GM19467 (cell line): ENCODE data around the gene GALNT2.

Experiments used
- ATAC-seq: cut with Tn5 transposase; IDR thresholded peaks from one replicate; pipeline ENCODE4 v1.9.1; 2021; ENCODE audit warnings: mild to moderate bottlenecking, moderate library complexity; ENCODE audit not compliant: unreplicated experiment

The GALNT2 gene

GRCh38 chr1:230270559-230271281 is 203.7 kb downstream of the GALNT2 start:
- ATAC-seq, result peak; percentile 63

GRCh38 chr1:230271300-230272035 is 204.4 kb downstream of the GALNT2 start:
- ATAC-seq, result no peak

- ATAC-seq, result no peak
These were observed 205.5 kb downstream of the GALNT2 start for GRCh38 chr1:230272557-230272956.

GRCh38 chr1:230273141-230273710 is 206.2 kb downstream of the GALNT2 start:
- no peak for ATAC-seq

- ATAC-seq, result no peak
These were observed 207.2 kb downstream of the GALNT2 start for GRCh38 chr1:230274254-230274653.

GRCh38 chr1:230276401-230276800 is 209.4 kb downstream of the GALNT2 start:
- ATAC-seq, result no peak

- ATAC-seq, result no peak
These were observed 210.4 kb downstream of the GALNT2 start for GRCh38 chr1:230277201-230278025.

GRCh38 chr1:230278376-230278775 is 211.3 kb downstream of the GALNT2 start:
- no peak for ATAC-seq

GRCh38 chr1:230278871-230279582 is 212.0 kb downstream of the GALNT2 start:
- ATAC-seq, result no peak

GRCh38 chr1:230279583-230279945 is 212.5 kb downstream of the GALNT2 start:
- no peak for ATAC-seq

- no peak for ATAC-seq
These were observed 213.2 kb downstream of the GALNT2 start for GRCh38 chr1:230280054-230280795.

- no peak for ATAC-seq
These were observed 213.9 kb downstream of the GALNT2 start for GRCh38 chr1:230280906-230281413.

GRCh38 chr1:230281556-230281955 is 214.5 kb downstream of the GALNT2 start:
- ATAC-seq, result no peak

- no peak for ATAC-seq
These were observed 215.1 kb downstream of the GALNT2 start for GRCh38 chr1:230282157-230282556.

- ATAC-seq, result no peak
These were observed 216.6 kb downstream of the GALNT2 start for GRCh38 chr1:230283678-230284077.

- ATAC-seq, result no peak
These were observed 217.9 kb downstream of the GALNT2 start for GRCh38 chr1:230284891-230285290.

GRCh38 chr1:230285351-230285750 is 218.3 kb downstream of the GALNT2 start:
- ATAC-seq, result no peak

GRCh38 chr1:230286166-230286889 is 219.3 kb downstream of the GALNT2 start:
- ATAC-seq, result no peak

GRCh38 chr1:230286890-230287269 is 219.8 kb downstream of the GALNT2 start:
- no peak for ATAC-seq
